ENCODE results near the gene CLEC2L. TPM values are rescaled to one million over a fixed set of nuclear protein-coding genes. Genes with fewer than 3 reads are reported as not detected.
A peak's percentile ranks its signal among the peaks of the same experiment; 100 is the strongest.

CLEC2L gene
- total and polyA plus RNA-seq, 2 of the 4 experiments (the other 2 are of a cell fraction): not detected

- CTCF ChIA-PET: no interaction called here
- no peak overlapping the region for H2BK15ac ChIP-seq (ENCODE audit: low read depth, low read length)
Measured at GRCh38 chr7:139570119-139570518, 46.6 kb downstream of the CLEC2L start.

More at GRCh38 chr7:139570119-139570518, 46.6 kb downstream of the CLEC2L start:
- no peak overlapping the region for H3K4ac ChIP-seq (ENCODE audit: low read depth, low read length)
- DNase-seq (no peak), ATAC-seq (ENCODE audit: low read depth) (no peak)
- no peak overlapping the region for H3K27ac ChIP-seq (ENCODE audit: insufficient read depth, low read length)
- H2BK20ac ChIP-seq (ENCODE audit: low read depth, low read length): no peak overlapping the region
- no peak overlapping the region for H3K18ac ChIP-seq (ENCODE audit: low read depth, low read length)
- in situ Hi-C loops (cut with MboI; ENCODE audit: low sequenced_read_pairs) (no loop called here), intact Hi-C loops (cut with micrococcal nuclease) (loop anchor here (5.0 kb wide), 1 partner anchor 68 kb away; no protein-coding TSS in a partner anchor), dilution Hi-C loops (cut with HindIII; ENCODE audit: low sequenced_read_pairs, unreplicated experiment) (no loop called here)
- no peak overlapping the region for H2AK5ac ChIP-seq (ENCODE audit: low read depth, low read length)
- no peak overlapping the region for H4K91ac ChIP-seq (ENCODE audit: insufficient read depth, low read depth, low read length)
- H3K4me3 ChIP-seq (ENCODE audit: insufficient read depth, low read depth, low read length): no peak overlapping the region
- WGBS, 2 experiments (ENCODE audit: extremely low coverage in 2 of 2, insufficient read length in 1 of 2): 60% methylated on average over 4 of the region's 8 CpGs; no CpG with 5 or more reads in 1 of the 2 experiments
- no peak overlapping the region for H2BK5ac ChIP-seq (ENCODE audit: low read depth, low read length, poor library complexity, severe bottlenecking)
- peaks cover 2% of the 10 kb centered on the region; the same call in 1 of the 2 replicates for H3K4me1 ChIP-seq (ENCODE audit: control insufficient read depth, insufficient read depth, low read length)
- no peak overlapping the region for H2BK120ac ChIP-seq (ENCODE audit: low read depth, low read length)
- peaks cover 80% of the 10 kb centered on the region for H3K36me3 ChIP-seq (ENCODE audit: control insufficient read depth, insufficient read depth, low read length)
- no peak overlapping the region for H3K56ac ChIP-seq (ENCODE audit: extremely low read depth, insufficient read depth, low read length)
- H3K23ac ChIP-seq (ENCODE audit: low read depth, low read length): no peak overlapping the region
- peaks cover 11% of the 10 kb centered on the region; the same call in 1 of the 2 replicates for H4K20me1 ChIP-seq (ENCODE audit: insufficient read depth, low read length)
- H3K14ac ChIP-seq (replicated peaks; ENCODE audit: low read depth, low read length): no peak overlapping the region
- H3K4me2 ChIP-seq (ENCODE audit: low read depth, low read length): no peak overlapping the region
- no peaks in the 10 kb centered on the region for H3K9me3 ChIP-seq (ENCODE audit: control insufficient read depth, insufficient read depth, low read length)
- H3K9ac ChIP-seq (ENCODE audit: low read depth, low read length): no peak overlapping the region
- no peak overlapping the region for H4K5ac ChIP-seq (ENCODE audit: low read depth, low read length)
- H3K27me3 ChIP-seq (ENCODE audit: control insufficient read depth, insufficient read depth, low read length): no peaks in the 10 kb centered on the region
- POLR2A ChIA-PET (ENCODE audit: unreplicated experiment): no interaction called here
- peaks cover 0 to 35% of the 10 kb centered on the region in 2 experiments; a peak in 3 of 4 replicates for H3K79me1 ChIP-seq (ENCODE audit: low read depth in 1 of 2, low read length in 2 of 2)
- TF ChIP-seq BHLHE40 (IDR thresholded peaks at IDR 0.05; ENCODE audit: low read depth, low read length) (no peak), CTCF (conservative IDR thresholded peaks at IDR 0.05; ENCODE audit: low read depth, low read length) (0 out of 2 replicates have a peak, but pooled peaks have one; percentile 8)
- H2AK9ac ChIP-seq (replicated peaks; ENCODE audit: low read depth, low read length, poor library complexity): no peak overlapping the region
- H2AFZ ChIP-seq (replicated peaks; ENCODE audit: low read length, poor library complexity): no peak overlapping the region
- H3K9me1 ChIP-seq (ENCODE audit: insufficient read depth, low read length): peaks cover 3% of the 10 kb centered on the region; the same call in 1 of the 2 replicates
- BruUV-seq (replicated peaks): no TSS peak
- H4K8ac ChIP-seq (ENCODE audit: low read depth in 2 of 2, low read length in 2 of 2): no peak overlapping the region

Data from IMR-90 (cell line).